Mammary epithelial cell (primary cell): ENCODE results near the gene PRCP.

Experiments used
- CTCF ChIP-seq, 2 donors: IDR thresholded peaks in 1 of 2; conservative IDR thresholded peaks in 1 of 2; 2 replicates each; pipeline ENCODE4 v1.5.1; 2011 to 2012; ENCODE audit warnings: inconsistent platforms in 2 of 2, low read length in 2 of 2, mild to moderate bottlenecking in 2 of 2, control low read depth in 1 of 2, low read depth in 1 of 2; ENCODE audit not compliant: insufficient read depth in 1 of 2; ENCODE audit errors: extremely low read depth in 1 of 2
- EZH2 ChIP-seq: IDR thresholded peaks from 2 replicates; pipeline ENCODE4 v1.6.1; 2012; ENCODE audit warnings: low read length, inconsistent platforms, borderline replicate concordance

DNA sequence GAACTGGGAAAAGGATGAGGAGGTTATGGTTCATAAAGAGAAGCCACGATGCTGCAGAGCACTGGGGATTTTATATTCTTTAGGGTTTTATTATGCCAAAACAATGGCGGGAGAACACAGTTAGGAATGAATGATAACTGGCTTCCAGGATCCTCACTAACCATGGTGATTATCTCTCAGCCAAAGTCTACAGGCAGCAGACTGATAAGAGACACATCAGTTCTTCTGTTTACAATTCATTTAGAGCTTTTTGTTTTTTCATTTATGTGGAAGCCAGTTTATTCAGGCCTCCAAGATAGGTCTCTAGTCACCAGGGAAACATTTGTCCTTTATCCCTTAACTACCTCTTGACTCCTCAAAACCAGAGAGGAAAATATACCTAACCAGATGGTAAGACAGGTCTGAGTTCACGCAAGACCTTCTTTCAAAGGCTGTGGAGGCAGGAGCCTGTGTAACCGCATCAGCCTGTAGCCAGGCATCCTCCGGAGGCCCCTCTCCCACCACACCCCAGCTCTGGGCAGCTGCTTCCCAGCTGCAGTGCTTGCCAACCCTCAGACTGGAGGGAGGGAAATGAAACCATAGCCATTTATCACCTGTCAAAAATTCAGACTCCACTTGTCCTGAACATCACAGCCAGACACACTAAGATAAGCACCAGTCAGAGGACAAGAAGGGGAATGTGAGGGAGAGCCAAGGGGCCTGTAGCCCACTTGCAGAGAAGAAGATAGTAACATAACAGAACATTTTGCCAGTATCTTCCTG, 109.3 kb downstream of the PRCP start:
- TF ChIP-seq CTCF (conservative IDR thresholded peaks at IDR 0.05 in 1 of 2, IDR thresholded peaks at IDR 0.05 in 1 of 2; ENCODE audit: extremely low read depth in 1 of 2, insufficient read depth in 1 of 2, low read depth in 1 of 2, low read length in 2 of 2) (no peak), EZH2 (no peak)
